GM20000 (cell line): ENCODE measurements around the gene MARVELD3.
"Not testable (repeated sequence)": the region's sequence is repeated elsewhere in the genome, so short reads cannot be mapped to it uniquely, and the experiment has no call there.

Experiments used
- DNase-seq: peaks from one replicate; pipeline ENCODE4 v3.0.0; 2012; ENCODE audit warnings: low spot score
- TF ChIP-seq, protein P1 (sequence below): IDR thresholded peaks from 2 replicates; pipeline ENCODE4 v1.5.1; 2012; ENCODE audit warnings: mild to moderate bottlenecking, control low read depth; ENCODE audit errors: extremely low read depth, missing control alignments

MARVELD3 gene

DNA sequence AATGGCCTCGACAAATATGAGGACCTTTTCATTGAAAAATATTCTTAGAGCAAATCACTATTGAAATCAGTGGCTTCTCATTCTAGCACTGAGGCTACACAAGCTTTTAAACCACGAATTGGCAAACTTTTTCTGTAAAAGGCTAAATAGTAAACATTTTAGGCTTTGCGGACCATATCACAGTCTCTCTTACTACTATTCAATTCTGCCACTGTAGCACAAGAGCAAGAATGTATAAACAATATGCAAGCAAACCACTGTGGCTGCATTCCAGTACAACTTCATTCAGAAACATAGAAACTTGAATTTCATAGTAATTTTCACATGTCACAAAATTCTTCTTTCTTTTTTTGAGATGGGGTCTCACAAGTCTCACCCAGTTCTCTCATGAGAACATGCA lies 49.4 kb downstream of the MARVELD3 start:
- DNase-seq, result no peak
- TF ChIP-seq, protein P1, sequence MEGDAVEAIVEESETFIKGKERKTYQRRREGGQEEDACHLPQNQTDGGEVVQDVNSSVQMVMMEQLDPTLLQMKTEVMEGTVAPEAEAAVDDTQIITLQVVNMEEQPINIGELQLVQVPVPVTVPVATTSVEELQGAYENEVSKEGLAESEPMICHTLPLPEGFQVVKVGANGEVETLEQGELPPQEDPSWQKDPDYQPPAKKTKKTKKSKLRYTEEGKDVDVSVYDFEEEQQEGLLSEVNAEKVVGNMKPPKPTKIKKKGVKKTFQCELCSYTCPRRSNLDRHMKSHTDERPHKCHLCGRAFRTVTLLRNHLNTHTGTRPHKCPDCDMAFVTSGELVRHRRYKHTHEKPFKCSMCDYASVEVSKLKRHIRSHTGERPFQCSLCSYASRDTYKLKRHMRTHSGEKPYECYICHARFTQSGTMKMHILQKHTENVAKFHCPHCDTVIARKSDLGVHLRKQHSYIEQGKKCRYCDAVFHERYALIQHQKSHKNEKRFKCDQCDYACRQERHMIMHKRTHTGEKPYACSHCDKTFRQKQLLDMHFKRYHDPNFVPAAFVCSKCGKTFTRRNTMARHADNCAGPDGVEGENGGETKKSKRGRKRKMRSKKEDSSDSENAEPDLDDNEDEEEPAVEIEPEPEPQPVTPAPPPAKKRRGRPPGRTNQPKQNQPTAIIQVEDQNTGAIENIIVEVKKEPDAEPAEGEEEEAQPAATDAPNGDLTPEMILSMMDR, result no peak

DNA sequence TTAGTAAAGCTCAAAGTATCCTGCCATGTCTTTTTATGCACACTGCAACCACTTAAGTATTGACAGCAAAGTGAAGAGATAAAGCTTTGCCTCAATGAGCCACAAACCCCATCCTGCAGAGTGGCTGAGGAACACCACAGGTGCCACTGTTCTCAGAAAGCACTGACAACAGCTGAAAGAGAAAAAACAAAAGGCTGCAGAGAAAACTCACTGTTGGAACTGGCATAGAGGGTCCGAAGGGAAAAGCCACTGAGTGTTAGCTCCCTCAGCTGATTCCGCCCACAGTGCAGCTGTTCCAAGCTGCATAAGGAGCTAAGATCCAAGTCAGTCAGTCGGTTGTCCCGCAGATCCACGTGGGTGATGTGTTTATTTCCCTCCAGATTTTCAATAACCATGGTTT lies 50.3 kb downstream of the MARVELD3 start:
- TF ChIP-seq, protein P1, result no peak
- no peak for DNase-seq

DNA sequence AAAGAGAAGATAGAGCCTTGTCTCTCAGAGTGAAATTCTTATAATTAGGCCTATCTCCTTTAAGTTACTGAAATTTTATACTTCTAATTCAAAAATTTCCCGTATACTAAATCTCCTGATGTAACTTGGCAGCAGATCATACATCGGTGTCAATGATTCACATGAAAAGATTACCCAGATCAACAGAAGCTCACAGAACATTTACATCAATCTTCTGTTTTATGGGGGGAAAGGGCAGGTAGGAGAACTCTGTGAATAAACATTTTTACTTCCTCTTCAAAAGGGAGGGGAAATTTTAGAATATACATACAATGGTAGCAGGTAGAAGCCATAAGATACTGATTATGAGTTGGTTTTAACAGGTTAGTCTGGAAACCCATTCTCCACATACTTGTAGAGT lies 55.4 kb downstream of the MARVELD3 start:
- TF ChIP-seq, protein P1, result no peak
- DNase-seq, result no peak

DNA sequence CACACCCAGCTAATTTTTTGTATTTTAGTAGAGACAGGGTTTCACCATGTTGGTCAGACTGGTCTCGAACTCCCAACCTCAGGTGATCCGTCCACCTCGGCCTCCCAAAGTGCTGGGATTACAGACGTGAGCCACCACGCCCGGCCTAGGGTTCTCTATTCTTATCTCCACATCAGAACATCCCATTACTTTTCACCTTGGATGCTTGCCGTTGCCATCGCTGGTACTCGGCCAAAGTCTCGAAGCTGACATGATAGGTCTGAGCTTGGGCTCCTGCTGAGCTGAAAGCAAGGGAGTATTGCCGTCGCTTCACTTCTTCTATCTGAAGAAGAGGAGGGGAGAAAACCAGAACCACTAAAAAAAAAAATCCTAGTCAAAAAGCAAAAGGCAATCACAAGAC lies 58.3 kb downstream of the MARVELD3 start:
- not testable (repeated sequence) for DNase-seq
